ENCODE results near the gene UNC79. TPM values are rescaled to one million over a fixed set of nuclear protein-coding genes. Genes with fewer than 3 reads are reported as not detected.

UNC79 gene
- polyA plus RNA-seq, 3 donors, result 0.01 to 0.02 TPM; not detected in 1

GRCh38 chr14:93686268-93686667 lies 255.5 kb downstream of the UNC79 start:
- WGBS (ENCODE audit: insufficient coverage), result 90% methylated on average over 5 of the region's 5 CpGs
- H3K36me3 Mint-ChIP-seq, result no peaks in the 10 kb centered on the region

DNA sequence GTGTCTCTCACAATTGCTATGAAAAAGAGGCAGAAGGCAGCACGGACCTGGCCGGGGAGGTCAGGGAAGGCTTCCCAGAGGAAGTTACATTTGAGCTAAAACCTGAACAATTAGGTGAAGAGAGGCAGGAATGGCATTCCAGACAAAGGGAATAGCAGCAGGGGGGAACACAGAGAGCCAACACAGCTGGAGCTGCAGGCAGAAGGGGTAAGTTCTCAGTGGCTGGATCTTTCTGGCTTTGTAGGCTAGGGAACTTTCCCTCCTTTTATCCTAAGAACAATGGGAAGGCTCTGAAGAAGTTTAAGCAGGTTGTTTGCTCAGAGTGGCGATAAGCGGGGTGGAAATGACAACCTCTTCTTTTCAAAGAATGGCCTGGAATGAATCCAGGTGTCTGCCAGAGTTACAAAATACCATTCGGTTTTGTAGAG lies 257.5 kb downstream of the UNC79 start:
- no peaks in the 10 kb centered on the region for H3K79me2 ChIP-seq (ENCODE audit: insufficient read depth, low read length)
- no peak overlapping the region for H2AFZ ChIP-seq (ENCODE audit: insufficient read depth, low read depth, low read length, poor library complexity, severe bottlenecking)
- peak overlapping the region in 1 of 2 donors; percentile 15 for H3K4me3 Mint-ChIP-seq
- no peak overlapping the region for H3K4me3 ChIP-seq (replicated peaks in 1 of 3; ENCODE audit: low read depth in 2 of 3, low read length in 3 of 3)
- TF ChIP-seq, protein P1, sequence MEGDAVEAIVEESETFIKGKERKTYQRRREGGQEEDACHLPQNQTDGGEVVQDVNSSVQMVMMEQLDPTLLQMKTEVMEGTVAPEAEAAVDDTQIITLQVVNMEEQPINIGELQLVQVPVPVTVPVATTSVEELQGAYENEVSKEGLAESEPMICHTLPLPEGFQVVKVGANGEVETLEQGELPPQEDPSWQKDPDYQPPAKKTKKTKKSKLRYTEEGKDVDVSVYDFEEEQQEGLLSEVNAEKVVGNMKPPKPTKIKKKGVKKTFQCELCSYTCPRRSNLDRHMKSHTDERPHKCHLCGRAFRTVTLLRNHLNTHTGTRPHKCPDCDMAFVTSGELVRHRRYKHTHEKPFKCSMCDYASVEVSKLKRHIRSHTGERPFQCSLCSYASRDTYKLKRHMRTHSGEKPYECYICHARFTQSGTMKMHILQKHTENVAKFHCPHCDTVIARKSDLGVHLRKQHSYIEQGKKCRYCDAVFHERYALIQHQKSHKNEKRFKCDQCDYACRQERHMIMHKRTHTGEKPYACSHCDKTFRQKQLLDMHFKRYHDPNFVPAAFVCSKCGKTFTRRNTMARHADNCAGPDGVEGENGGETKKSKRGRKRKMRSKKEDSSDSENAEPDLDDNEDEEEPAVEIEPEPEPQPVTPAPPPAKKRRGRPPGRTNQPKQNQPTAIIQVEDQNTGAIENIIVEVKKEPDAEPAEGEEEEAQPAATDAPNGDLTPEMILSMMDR (IDR thresholded peaks at IDR 0.05), result no peak
- H3K36me3 ChIP-seq (replicated peaks in 1 of 2; ENCODE audit: control insufficient read depth in 1 of 2, insufficient read depth in 2 of 2, low read length in 2 of 2), result no peaks in the 10 kb centered on the region
- no peak overlapping the region for H3K27ac ChIP-seq (ENCODE audit: low read depth in 1 of 2, low read length in 2 of 2)
- peaks cover 0 to 9% of the 10 kb centered on the region in 2 donors for H3K27me3 ChIP-seq (ENCODE audit: control insufficient read depth in 2 of 2, insufficient read depth in 2 of 2, low read length in 2 of 2)
- no peak for DNase-seq
- no peak overlapping the region for H3K4me2 ChIP-seq (replicated peaks; ENCODE audit: extremely low read depth, low read length, poor library complexity, severe bottlenecking)
- no peaks in the 10 kb centered on the region for H3K4me1 ChIP-seq (ENCODE audit: control insufficient read depth in 1 of 2, insufficient read depth in 2 of 2, low read length in 2 of 2)
- no peaks in the 10 kb centered on the region for H3K9me3 ChIP-seq (replicated peaks in 1 of 2; ENCODE audit: control insufficient read depth in 1 of 2, insufficient read depth in 1 of 2, low read length in 2 of 2)
- peaks cover 0 to 7% (median 2%) of the 10 kb centered on the region in 7 donors for H3K9me3 Mint-ChIP-seq
- H3K27me3 Mint-ChIP-seq (ENCODE audit: low read depth in 3 of 3), result peaks cover 4 to 27% (median 15%) of the 10 kb centered on the region in 3 donors
- intact Hi-C loops (cut with micrococcal nuclease), result no loop called here
- no peaks in the 10 kb centered on the region for H4K20me1 ChIP-seq (ENCODE audit: insufficient read depth, low read length)
- no peak overlapping the region for H3K9ac ChIP-seq (ENCODE audit: insufficient read depth, low read length, poor library complexity, severe bottlenecking)
- 26% methylated on average over 3 of the region's 5 CpGs for WGBS (ENCODE audit: insufficient coverage)
- no peaks in the 10 kb centered on the region for H3K4me1 Mint-ChIP-seq
- H3K36me3 Mint-ChIP-seq, result no peaks in the 10 kb centered on the region
- no peak overlapping the region for H3K27ac Mint-ChIP-seq

More at GRCh38 chr14:93686268-93686667, 255.5 kb downstream of the UNC79 start:
- Histone ChIP-seq H3K9me3 (replicated peaks in 1 of 2; ENCODE audit: control insufficient read depth in 1 of 2, insufficient read depth in 1 of 2, low read length in 2 of 2) (no peaks in the 10 kb centered on the region), H3K79me2 (ENCODE audit: insufficient read depth, low read length) (no peaks in the 10 kb centered on the region), H3K4me1 (ENCODE audit: control insufficient read depth in 1 of 2, insufficient read depth in 2 of 2, low read length in 2 of 2) (no peaks in the 10 kb centered on the region), H3K4me3 (replicated peaks in 1 of 3; ENCODE audit: low read depth in 2 of 3, low read length in 3 of 3) (no peak overlapping the region), H3K4me2 (replicated peaks; ENCODE audit: extremely low read depth, low read length, poor library complexity, severe bottlenecking) (no peak overlapping the region), H3K36me3 (replicated peaks in 1 of 2; ENCODE audit: control insufficient read depth in 1 of 2, insufficient read depth in 2 of 2, low read length in 2 of 2) (no peaks in the 10 kb centered on the region), H3K27ac (ENCODE audit: low read depth in 1 of 2, low read length in 2 of 2) (no peak overlapping the region), H4K20me1 (ENCODE audit: insufficient read depth, low read length) (no peaks in the 10 kb centered on the region), H3K9ac (ENCODE audit: insufficient read depth, low read length, poor library complexity, severe bottlenecking) (no peak overlapping the region), H3K27me3 (ENCODE audit: control insufficient read depth in 2 of 2, insufficient read depth in 2 of 2, low read length in 2 of 2) (peaks cover 0 to 9% of the 10 kb centered on the region in 2 donors), H2AFZ (ENCODE audit: insufficient read depth, low read depth, low read length, poor library complexity, severe bottlenecking) (no peak overlapping the region)
- Mint-ChIP-seq H3K9me3 (peaks cover 0 to 8% (median 3%) of the 10 kb centered on the region in 7 donors), H3K27me3 (ENCODE audit: low read depth in 3 of 3) (peaks cover 5 to 27% (median 12%) of the 10 kb centered on the region in 3 donors), H3K4me3 (peak overlapping the region in 1 of 2 donors; percentile 2), H3K27ac (no peak overlapping the region), H3K4me1 (no peaks in the 10 kb centered on the region)
- no peak for DNase-seq
- intact Hi-C loops (cut with micrococcal nuclease), result no loop called here
- TF ChIP-seq, protein P1 (IDR thresholded peaks at IDR 0.05), result no peak

Data from CD14-positive monocyte (primary cell).